Vagina (tissue), 2 donors: ENCODE results near the gene KIAA1210.

Experiments
- CTCF ChIP-seq, 3 experiments: fragments of 450-650 bp in 2 of 3; fragments of 200-600 bp in 1 of 3; sonication (generic) in 1 of 3; IDR thresholded peaks; one replicate each; pipeline ENCODE4 v1.5.1; 2017 to 2019; ENCODE audit warnings: antibody characterized with exemption in 3 of 3, mild to moderate bottlenecking in 2 of 3, moderate library complexity in 2 of 3
- POLR2A ChIP-seq, 2 donors: fragments of 450-650 bp; IDR thresholded peaks; one replicate each; pipeline ENCODE4 v1.6.1; 2017; ENCODE audit warnings: antibody characterized with exemption in 2 of 2, mild to moderate bottlenecking in 2 of 2, moderate library complexity in 2 of 2

- no peak for TF ChIP-seq CTCF (IDR thresholded peaks at IDR 0.05)
- TF ChIP-seq POLR2A (IDR thresholded peaks at IDR 0.05), result no peak
These were observed 26.4 kb downstream of the KIAA1210 start for GRCh38 chrX:119101168-119101567.
